Epithelial cell of esophagus (primary cell): Measurements from ENCODE around the gene RNF212B.

Source experiments
- DNase-seq: peaks from one replicate; pipeline ENCODE4 v3.0.0; 2010; ENCODE audit warnings: low read depth
- H3K4me3 ChIP-seq: 2 replicates; pipeline ENCODE4 v1.5.1; 2011; ENCODE audit warnings: mild to moderate bottlenecking, low read length, control low read depth
- TF ChIP-seq, protein P1 (sequence below): IDR thresholded peaks from 2 replicates; pipeline ENCODE4 v1.5.1; 2011; ENCODE audit warnings: low read depth, mild to moderate bottlenecking, low read length, control low read depth, inconsistent platforms; ENCODE audit not compliant: insufficient read depth; ENCODE audit errors: missing control alignments

Gene RNF212B

GRCh38 chr14:23286020-23286901 is 48.5 kb downstream of the RNF212B start, which contains the start of gene HOMEZ:
Gene HOMEZ (minus strand): TSS chr14:23286132. CDS start chr14:23285952, 180 bp downstream.
- DNase-seq = peak; percentile 99

GRCh38 chr14:23286902-23287479 is 49.3 kb downstream of the RNF212B start:
- peak; percentile 37 for DNase-seq
- peak overlapping the region; percentile 77 for H3K4me3 ChIP-seq
- TF ChIP-seq, protein P1, sequence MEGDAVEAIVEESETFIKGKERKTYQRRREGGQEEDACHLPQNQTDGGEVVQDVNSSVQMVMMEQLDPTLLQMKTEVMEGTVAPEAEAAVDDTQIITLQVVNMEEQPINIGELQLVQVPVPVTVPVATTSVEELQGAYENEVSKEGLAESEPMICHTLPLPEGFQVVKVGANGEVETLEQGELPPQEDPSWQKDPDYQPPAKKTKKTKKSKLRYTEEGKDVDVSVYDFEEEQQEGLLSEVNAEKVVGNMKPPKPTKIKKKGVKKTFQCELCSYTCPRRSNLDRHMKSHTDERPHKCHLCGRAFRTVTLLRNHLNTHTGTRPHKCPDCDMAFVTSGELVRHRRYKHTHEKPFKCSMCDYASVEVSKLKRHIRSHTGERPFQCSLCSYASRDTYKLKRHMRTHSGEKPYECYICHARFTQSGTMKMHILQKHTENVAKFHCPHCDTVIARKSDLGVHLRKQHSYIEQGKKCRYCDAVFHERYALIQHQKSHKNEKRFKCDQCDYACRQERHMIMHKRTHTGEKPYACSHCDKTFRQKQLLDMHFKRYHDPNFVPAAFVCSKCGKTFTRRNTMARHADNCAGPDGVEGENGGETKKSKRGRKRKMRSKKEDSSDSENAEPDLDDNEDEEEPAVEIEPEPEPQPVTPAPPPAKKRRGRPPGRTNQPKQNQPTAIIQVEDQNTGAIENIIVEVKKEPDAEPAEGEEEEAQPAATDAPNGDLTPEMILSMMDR = no peak

More at GRCh38 chr14:23286020-23286901, 48.5 kb downstream of the RNF212B start, which contains the start of gene HOMEZ:
- H3K4me3 ChIP-seq = peak within 1 kb of the TSS; percentile 77
- TF ChIP-seq, protein P1 = no peak

DNA sequence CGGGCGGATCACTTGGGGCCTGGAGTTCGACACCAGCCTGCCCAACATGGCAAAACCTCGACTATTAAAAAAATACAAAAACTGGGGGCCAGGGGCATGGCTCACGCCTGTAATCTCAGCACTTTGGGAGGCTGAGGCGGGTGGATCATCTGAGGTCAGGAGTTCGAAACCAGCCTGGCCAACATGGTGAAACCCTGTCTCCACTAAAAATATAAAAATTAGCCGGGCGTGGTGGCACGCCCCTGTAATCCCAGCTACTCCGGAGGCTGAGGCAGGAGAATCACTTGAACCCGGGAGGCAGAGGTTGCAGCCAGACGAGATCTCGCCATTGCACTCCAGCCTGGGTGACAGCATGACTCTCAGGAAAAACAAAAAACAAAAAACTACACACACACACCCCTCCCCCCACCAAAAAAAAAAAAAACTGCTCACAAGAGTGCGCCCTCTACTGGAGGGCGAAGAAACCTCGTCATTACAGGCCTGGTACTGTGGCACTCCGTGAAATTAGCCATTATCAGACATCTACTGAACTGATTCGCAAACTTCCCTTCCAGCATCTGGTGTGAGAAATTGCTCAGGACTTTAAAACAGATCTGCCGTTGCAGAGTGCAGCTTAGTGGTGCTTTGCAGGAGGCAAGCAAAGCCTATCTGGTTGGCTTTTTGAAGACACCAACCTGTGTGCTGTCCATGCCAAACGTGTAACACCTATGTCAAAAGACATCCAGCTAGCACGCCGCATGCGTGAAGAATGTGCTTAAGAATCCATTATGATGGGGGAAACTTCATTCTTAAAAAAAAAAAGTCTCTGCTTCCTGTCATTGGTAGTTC is 57.2 kb downstream of the RNF212B start:
- TF ChIP-seq, protein P1 = peak; percentile 91
- H3K4me3 ChIP-seq = no peak overlapping the region
- peak; percentile 55 for DNase-seq

GRCh38 chr14:23296012-23296777 is 58.5 kb downstream of the RNF212B start:
- no peak for DNase-seq
- TF ChIP-seq, protein P1 = no peak
- no peak overlapping the region for H3K4me3 ChIP-seq

DNA sequence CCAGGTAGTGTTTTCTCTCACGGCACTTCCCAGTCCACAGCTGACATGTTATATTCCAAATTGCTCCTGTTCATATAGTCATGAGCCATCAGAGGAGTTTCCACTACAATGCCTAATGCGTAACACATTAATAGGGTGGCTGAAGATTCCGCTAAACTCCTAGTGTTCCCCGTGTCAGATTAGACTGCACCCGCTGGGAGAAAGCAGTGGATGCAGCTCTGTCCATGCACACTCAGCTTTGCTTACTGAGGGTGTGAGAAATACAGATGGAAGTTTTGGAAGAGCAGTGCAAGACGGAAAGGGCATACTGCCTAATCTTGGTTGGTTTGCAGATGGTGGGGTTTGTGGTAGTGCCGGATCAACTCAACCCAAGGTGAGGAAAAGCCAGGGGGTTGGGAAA is 59.4 kb downstream of the RNF212B start:
- TF ChIP-seq, protein P1 = no peak
- no peak overlapping the region for H3K4me3 ChIP-seq
- DNase-seq = no peak
